ENCODE data around the gene SFXN4.

GRCh38 chr10:119199231-119199992 is 33.9 kb upstream of the SFXN4 start:
- peak; percentile 49 to 72 (median 62) for TF ChIP-seq CTCF (IDR thresholded peaks at IDR 0.05)
- TF ChIP-seq POLR2A (IDR thresholded peaks at IDR 0.05), result no peak

All from esophagus squamous epithelium (tissue), 4 donors.